IPS-11a (cell line): ENCODE measurements around the gene CDC73.
"Not testable (repeated sequence)": the region's sequence is repeated elsewhere in the genome, so short reads cannot be mapped to it uniquely, and the experiment has no call there.

Source experiments
- H3K4me3 ChIP-seq: one replicate; pipeline ENCODE4 v1.5.1; 2013; ENCODE audit warnings: low read depth, low read length, control low read depth

CDC73 gene

DNA sequence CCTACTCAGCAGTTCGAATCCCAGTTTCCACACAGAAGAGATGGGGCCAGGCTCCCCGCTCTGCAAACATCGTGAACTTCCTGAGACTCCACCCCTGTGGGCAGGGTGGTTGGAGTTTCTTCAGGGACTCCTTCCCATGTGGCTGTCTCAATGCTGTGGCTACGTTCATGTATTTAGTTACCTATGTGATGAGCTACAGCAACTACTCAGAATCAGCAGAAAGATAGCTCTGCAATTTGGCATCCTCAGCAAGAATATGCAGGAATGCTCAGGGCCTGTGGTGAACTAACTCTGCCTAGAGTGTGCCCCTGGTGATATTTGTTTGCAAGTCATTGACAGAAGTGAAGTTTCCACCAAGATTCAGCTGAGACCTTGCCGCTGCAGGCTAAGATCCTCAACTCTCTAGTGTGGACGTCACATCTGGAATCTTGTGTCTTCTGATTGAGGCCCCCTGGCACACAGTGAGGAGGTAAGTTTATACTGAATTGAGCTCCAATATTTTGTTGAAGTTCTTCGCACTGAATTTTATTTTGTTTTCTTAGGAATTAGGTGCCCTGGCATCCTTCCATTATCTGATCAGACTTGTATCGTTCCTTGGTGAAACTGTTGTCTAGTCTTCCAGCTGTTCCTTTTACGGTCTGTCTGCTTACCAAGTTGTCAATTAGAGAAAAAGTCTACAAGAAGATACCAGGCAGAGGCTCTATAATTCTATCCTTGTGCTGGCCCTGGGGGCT is 8.4 kb upstream of the CDC73 start:
- H3K4me3 ChIP-seq, result no peak overlapping the region

DNA sequence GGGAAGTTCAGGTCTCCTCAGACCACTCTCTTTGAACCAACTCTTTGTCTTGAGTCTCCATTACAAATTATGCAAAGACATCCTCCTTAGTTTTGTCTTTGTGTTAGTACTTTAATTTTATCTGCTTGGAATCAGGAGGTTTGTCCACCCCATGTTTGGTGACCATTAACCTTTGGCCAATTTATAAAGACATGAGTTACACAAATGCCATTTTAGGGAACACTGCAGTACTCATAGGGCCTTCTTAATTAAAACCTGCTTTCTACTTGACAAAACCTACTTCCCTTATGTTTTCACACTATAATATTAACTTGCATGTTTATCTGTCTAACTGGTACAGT is 7.9 kb upstream of the CDC73 start:
- H3K4me3 ChIP-seq, result no peak overlapping the region

DNA sequence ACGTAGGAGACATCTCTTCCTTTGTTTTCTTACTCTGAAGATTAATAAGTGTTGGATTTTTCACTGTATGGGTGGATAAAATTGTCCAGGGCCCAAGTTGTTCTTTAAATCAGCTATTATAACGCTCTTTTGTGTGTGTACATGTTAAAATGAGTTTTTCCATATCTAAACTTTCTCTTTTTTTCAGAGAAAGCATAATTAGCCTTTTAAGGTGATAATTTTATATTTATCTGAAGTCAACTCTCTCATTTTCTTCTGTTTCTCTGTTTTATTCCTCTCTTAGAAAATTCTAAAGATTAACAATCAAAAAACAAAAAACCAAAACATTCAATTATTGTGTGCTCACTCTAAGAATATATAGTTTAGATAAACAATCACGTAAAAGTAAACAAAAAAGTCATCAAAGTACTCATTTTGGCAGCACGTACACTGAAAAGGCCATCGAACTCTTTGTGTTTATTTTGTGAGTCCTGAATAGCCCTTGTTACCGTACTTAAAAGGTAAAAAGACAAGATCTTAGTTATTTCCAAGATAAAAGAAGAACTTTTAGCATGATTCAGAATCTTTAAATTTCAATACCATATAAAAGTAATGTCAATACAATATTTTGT is 7.2 kb upstream of the CDC73 start:
- H3K4me3 ChIP-seq, result no peak overlapping the region

DNA sequence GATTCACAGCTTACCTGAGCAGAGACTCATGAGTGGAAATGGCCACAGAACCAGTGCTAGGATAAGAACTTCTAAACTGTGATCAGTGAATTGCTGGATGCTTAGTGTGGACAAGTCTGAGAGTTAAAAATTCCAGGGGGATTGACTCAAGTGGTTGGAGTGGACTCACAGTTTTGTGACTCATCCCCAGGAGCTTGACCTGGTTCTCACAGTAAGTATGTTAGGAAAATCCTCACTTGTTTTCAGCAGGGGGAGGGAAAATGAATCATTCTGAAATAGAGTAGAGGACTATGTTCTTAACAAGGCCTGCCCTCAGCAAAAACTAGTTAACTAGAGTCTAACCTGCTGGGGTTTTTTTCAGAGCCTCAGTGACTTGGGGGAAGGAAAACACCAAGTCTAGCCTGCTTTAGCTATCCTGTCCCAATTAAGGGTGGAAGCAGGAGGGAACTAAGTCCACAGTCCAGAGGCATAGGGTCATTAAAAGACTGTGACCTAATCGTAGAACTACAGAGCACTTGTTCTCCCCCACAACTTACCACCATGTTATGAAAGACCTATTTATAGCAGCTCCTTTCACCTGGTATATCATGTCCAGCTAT is 6.1 kb upstream of the CDC73 start:
- H3K4me3 ChIP-seq, result no peak overlapping the region

DNA sequence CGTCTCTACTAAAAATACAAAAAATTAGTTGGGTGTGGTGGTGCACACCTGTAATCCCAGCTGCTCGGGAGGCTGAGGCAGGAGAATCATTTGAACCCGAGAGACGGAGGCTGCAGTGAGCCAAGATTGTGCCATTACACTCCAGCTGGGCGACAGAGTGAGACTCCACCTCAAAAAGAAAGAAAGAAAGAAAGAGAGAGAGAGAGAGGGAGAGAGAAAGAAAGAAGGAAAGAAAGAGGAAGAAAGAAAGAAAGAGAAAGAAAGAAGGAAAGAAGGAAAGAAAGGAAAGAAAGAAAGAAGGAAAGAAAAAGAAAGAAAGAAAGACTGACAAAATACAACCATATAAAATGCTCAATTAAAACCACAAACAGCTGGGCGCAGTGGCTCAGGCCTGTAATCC is 4.7 kb upstream of the CDC73 start:
- H3K4me3 ChIP-seq, result not testable (repeated sequence)

DNA sequence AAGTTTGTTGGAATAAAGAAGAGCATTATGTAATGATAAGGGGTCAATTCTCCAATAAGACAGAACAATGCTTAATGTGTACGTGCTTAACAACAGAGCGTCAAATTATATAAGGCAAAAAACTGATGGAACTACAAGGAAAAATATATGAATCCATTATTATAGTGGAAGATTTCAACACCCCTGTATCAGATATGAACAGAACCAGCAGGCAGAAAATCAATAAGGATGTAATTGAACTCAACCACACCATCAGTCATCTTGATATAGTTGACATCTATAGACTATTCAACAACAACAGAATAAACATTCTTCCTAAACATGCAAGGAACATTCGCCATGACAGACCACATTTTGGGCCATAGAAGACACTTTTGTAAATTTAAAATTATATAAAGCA is 3.6 kb upstream of the CDC73 start:
- H3K4me3 ChIP-seq, result no peak overlapping the region

DNA sequence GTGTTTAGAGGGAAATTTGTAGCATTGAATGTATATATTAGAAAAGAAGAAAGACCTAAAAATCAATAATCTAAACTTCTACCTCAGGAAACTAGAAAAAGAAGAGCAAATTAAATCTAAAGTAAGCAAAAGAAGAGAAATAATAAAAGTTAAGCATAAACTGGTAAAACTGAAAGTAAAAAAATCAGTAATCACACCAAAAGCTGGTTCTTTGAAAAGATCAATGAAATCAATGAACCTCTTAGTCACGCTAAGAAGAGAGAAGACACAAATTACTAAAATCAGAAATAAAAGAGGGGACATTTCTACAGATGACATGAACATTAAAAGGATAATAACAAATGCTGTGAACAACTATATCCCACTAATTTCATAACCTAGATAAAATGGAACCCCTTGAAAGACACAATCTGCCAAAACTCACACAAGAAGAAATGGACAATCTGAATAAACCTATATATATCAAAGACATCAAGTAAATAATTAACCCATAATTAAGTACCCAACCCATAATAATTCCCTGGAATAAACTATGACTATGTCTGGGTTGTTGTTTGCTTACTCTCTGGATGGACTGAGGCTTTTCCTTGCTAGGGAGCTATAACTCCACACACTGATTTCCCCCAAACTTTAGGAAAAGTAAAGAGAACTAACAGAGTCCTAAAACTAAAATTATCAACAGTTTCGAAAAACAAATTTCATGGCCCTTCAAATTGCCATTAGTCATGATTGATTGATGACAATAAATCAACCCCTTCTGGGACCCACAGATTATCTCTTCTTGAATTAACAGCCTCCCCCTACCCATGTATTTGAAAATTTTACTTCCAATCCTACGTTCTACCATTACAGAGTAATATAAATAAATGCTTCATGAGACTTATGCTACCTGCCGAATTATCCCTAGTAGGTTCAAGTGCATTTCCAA is 2.8 kb upstream of the CDC73 start:
- no peak overlapping the region for H3K4me3 ChIP-seq

DNA sequence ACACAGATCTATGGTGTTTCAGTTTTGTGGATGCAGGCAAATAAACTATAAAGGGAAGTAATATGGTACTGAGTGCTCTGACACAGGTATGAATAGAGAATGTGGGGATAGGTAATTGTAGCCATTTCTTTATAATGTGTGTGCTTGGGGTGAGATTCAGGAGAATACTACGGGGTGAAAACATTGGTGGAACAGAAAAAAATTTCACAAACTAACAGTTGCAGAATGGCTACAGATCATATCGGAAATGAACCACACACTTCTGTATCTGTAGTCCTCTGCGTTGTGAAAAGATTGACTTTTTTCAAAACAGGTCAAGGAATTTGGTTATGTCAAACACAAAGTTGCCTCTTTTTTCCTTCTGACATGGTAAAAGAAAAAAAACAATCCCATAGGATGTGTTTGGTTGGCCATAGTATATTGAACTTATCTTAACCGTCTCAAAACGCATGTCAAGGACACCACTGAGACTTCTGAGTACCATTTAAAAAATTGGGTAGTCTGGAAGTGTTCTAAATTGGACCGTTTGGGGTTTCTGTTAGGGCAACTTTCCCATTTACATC is 1.1 kb upstream of the CDC73 start:
- H3K4me3 ChIP-seq, result no peak overlapping the region

DNA sequence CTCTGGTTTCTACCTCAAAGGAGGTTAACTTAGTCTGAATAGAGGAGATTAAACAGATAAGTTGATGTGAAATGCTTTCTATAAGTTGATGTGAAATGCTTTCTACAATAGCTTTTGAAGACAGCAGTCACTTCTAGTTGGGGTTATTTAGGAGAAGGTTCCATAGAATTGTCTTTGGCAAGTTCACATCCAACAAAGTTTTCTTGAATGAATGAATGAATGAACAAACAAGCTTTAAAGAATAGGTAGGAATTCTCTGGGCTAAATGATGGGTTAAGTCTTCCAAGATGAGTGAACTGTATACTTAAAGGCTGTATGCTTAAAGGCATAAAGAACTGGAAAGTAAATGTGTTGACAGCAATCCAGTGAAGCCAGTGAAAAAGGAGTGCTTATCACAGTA is 1.9 kb downstream of the CDC73 start:
- peak overlapping the region; percentile 2 for H3K4me3 ChIP-seq

DNA sequence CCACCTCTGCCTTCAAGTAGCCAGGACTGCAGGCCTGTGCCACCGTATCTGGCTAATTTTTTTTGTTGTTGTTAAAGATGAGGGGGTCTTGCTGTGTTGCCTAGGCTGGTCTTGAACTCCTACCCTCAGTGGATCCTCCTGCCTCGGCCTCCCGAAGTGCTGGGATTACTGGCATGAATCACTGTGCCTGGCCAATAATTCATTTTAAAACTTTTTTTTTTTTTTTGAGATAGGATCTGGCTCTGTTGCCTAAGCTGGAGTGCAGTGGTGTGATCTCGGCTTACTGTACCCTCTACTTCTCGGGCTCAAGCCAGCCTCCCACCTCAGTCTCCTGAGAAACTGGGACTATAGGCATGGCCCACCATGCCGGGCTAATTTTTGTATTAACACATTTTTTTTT is 3.5 kb downstream of the CDC73 start:
- no peak overlapping the region for H3K4me3 ChIP-seq

DNA sequence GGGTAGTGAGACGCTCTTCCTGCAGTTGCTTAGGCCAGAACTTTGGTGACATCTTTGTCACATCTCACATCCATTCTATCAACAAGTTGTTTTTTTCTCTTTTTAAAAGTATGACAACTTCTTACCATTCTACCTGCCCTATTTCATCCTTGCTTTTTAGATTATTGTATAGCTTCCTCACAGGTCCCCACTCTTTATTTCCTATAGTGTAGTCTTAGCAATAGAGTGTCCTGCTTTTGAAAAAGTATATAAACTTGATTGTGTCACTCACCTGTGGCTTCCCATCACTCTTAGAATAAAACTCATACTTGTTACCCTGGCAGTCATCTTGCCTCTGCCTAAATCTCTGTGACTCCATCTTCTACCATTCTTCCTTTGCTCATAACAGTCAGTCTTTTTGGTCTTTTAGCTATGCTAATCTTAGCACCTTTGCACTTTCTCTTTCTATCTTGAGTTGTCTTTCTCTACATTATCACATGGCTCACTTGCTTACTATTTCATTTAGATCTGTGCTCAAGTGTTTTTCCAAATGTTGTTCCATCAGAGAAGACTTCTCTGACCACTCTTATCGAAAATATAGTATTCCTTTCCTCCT is 9.5 kb downstream of the CDC73 start:
- no peak overlapping the region for H3K4me3 ChIP-seq

DNA sequence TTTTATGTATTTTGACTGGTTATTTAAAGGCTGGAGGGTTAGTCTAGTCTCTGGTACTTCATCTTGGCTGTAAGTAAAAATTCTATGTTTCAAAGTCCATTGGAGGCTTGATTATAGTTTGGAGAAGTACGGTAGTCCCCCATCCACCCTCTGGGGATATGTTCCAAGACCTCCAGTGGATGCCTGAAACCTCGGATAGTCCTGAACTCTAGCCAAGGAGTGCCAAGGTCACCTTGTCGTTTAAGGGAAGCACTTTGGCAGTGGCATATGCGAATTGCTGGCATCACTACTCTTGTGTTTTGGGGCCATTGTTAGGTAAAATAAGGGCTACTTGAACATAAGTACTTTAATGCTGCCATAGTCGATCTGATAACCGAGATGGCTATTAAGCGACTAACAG is 18.4 kb downstream of the CDC73 start:
- H3K4me3 ChIP-seq, result no peak overlapping the region

DNA sequence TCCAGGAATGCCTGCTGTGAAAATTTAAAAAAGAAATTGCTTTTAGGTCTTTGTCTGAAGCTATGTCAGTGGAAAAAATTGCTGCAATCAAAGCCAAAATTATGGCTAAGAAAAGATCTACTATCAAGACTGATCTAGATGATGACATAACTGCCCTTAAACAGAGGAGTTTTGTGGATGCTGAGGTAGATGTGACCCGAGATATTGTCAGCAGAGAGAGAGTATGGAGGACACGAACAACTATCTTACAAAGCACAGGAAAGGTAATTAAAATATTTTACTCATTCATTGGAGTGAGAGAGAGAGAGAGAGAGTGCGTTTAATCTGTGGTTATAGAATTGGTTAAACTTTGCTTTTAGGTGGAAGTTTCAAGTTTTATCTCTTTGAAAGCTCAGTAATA is 20.0 kb downstream of the CDC73 start:
- H3K4me3 ChIP-seq, result no peak overlapping the region

DNA sequence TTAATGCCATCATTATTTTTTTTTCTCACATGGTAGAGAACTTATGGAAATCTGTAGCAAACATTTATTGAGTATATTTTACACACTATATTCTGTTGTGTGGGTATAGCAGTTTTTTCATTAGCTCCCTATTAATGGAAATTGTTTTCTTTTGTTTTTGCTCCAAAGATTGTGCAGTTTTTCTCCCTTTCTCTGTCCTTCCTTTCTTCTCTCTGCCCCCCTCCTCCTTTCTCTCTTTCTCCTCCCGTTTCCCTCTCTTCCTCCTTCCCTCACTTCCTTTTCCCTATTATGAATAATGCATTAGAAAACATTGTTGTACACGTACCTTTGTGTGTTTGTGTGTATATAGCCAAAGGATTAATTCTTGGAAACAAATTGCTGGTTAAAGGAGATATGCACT is 20.6 kb downstream of the CDC73 start:
- H3K4me3 ChIP-seq, result no peak overlapping the region

DNA sequence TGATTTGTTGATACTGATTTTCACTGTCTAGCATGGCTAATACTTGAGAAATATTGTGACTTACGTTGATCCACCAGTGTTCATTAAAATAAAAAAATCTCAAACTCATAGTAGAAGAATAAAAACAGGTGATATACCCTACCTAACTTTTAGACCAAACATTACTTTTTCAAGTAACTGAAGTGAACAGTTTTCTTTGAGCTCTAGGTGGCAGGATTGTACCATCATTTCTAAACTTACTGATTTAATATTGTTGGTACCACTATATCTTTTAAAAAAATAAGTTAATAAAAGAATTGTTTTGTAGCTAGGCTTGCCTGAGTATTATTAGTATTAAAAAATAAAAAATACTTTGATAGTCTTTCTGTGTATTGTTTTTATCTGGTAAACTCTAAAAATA is 21.5 kb downstream of the CDC73 start:
- H3K4me3 ChIP-seq, result no peak overlapping the region

DNA sequence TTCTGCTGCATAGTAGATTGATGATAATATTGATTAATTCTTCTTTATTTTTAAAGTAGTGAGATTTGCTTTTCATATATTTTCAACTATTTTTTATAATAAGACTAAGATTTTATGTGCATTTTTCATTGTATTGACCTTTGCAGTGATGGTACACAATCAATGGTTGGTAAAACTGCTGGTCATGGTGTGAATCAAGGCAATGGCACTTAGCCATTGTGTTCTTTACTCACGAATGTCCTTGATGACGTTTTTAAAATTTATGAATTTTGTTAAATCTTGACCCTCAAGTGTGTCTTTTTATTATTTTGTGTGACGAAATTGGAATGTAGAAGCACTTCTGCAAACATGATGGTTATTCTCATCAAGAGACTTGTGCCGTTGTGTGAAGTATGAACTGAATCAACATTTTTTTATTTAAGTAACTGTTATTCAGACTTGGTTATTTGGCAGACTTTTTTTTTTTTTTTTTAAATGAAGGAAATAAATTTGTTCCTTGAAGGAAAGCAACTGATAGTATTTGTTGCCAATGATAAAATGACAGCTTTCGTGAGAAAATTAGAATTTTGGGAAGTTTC is 22.6 kb downstream of the CDC73 start:
- no peak overlapping the region for H3K4me3 ChIP-seq

DNA sequence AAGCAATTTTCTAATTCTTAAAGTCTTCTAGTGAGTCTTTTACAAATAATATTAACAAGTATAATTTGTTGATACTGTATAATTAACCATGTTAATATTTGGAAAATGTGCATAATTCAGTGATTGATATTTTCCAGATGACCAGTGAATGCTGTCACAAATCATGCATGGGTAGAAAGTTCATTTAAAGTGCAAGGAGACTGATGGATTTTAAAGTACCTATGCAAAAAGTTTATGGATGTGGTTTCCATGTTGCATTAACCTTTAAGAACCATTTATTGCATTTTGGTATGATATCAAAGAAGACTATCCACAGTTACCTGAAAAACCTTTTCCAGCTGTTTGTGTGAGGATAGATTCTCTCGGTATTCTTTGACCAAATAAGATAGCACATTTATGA is 23.2 kb downstream of the CDC73 start:
- no peak overlapping the region for H3K4me3 ChIP-seq

DNA sequence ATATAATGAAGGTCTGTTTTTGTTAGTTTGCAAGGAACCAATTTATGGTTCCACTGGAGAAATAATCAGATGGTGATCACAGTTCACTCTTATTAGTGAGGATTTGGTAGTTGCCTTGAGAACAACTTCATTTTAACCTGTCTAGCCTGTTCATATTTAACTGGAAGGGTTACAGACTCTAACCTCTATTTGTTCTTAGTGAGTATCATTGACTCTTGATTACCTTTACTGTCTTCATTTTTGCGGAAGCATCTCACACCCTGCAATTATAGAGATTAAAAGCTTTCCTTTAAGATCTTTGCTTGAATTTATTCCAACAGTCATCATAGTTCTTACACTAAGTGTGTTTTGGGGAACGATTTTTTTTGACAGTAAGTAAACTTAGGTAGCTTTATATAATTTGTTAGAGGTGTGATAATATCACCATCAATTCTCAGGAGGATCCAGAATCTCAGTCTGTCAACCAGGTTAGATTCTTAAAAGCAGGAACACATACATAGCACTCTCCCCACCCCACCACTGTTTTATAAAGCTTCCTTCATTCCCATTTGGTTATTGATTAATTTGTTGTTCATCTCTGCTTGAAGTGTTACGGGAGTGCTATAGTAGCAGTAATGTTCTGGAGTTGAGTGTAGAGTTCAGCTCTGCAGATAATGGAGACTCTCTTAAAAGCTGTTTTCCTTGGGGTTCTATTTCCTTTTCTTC is 34.4 kb downstream of the CDC73 start:
- no peak overlapping the region for H3K4me3 ChIP-seq

DNA sequence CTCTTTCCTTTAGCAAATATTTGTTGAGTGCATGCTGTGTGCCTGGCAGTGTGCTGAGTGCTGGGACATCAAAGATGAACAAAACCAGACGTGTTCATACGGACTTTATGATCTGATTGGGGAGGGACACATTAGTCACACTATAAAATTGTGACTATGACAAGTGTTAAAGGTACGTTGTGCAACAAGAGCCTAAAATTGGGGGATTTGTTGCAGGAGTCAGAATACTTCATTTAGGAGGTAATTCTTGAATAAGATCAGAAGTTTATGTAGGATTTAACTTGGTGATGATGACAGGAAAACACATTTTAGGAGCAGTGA is 35.0 kb downstream of the CDC73 start:
- H3K4me3 ChIP-seq, result no peak overlapping the region

DNA sequence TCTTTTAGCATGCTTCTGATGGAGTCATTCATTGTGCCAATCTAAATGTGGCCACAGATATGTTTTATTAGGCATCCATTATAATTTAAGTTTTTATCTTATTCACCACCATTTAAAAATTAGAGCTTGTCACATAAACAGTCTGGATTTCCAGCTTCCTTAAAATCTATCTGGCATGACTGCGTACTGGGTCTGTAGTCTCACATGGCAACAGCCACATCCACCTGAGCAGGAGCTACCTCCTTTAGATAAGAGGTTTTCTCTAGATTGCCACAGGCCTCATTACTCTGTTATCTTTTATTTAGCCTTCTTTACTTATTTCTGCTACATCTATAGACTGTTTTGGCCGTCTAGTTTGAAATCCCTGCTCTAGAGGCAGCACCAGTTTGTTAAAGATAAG is 35.5 kb downstream of the CDC73 start:
- no peak overlapping the region for H3K4me3 ChIP-seq
